GM19467 (cell line): ENCODE measurements around the gene PRDX3.

ENCODE experiments used
- ATAC-seq: cut with Tn5 transposase; IDR thresholded peaks from one replicate; pipeline ENCODE4 v1.9.1; 2021; ENCODE audit warnings: mild to moderate bottlenecking, moderate library complexity; ENCODE audit not compliant: unreplicated experiment

The PRDX3 gene

DNA sequence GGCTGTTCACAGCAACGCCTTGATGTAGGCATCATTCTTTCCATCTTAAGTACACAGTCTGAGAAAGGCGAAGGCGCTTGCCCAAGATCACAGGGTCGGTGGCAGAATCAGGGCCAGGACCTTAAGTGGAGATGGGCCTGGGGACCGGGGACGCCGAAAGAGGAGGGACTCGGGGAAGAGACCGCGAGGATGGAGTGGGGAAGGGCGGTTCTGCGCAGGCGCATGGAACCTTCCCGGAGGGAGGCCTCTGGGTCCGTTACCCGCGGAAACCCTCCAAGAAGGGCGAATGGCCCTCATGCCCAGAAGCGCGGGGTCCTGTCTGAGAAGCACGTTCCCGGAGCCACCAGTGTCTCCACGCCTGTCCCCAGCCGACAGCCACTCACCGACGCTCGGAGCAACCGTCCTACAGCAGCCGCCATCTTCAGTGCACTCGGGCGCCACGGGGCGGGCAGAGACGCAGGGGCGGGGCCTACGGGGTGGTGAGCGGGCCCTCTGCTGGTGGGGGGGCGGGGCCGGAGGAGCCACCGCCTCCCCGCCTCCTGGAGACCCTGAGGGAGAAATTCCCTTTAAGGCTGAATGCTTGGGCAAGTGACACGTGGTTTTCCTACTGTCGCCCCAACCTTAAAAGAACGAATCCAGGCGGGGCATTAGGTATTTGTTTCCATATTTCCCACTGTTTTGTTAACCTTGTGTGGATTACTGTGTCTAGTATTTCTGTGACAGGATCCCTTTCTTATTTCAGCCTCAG is at the start of gene PRDX3:
Gene PRDX3 (minus strand): TSS at position 441 of the 748 bp plus-strand sequence. CDS start 22 bp downstream, at position 419.
- ATAC-seq: peak; percentile 94

DNA sequence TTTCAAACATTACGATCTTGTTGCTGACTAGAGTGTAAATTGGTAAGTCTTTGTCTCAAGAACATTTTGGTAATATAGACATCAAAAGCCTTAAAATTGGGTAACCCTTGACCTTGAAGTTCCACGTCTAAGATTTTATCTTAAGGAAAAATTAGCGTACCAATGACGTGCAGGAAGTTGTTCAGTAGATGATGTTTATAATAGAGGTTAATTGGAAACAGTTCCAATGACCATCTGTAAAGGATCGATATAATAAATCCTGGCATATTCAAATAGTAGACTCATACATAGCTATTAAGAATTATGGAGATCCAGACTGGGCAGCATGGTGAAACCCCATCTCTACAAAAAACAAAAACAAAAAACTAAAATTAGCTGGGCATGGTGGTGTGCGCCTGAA is 49.2 kb upstream of the PRDX3 start:
- no peak for ATAC-seq

DNA sequence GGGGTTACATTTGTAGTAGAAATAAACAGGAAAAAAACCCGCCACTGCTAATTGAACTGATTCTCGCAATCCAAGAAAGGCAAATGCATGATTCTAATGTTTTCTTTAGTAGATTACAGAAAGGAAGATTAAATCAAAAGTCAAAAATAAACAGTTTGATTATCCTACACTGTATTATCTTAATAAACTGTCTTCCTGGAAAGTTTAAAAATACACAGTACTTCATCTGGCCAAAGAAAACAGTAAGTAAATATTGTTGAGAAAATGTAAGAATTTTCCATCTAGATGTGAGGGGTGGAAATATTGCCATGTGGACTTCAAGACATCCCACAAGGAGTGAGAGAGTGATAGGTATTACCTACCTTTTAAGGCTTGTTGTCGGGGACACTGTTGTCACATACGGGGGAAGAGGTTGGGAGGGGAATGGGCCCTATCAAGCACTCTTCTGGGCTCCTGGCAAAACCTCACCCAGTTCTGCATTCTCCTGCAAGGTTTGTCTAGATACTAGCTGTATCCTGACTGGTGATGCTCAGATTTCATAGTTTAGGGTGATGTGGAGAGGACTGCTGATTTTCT is 46.6 kb upstream of the PRDX3 start:
- no peak for ATAC-seq

DNA sequence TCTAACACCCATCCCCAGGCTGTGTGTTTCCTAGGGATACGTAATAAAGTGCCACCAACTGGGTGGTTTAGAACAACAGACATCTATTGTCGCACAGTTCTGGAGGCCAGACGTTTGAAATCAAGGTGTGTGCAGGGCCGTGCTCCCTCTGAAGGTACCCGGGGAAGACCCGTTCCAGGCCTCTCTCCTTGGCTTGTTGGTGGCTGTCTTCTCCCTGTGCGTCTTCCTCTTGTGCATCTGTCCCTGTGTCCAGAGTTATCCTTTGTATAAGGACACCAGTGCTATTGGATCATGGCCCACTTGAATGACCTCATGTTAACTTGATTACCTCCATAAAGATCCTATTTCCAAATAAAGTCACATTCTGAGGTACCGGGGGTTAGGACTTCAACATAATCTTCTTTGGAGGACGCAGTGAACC is 44.4 kb upstream of the PRDX3 start:
- ATAC-seq: no peak

DNA sequence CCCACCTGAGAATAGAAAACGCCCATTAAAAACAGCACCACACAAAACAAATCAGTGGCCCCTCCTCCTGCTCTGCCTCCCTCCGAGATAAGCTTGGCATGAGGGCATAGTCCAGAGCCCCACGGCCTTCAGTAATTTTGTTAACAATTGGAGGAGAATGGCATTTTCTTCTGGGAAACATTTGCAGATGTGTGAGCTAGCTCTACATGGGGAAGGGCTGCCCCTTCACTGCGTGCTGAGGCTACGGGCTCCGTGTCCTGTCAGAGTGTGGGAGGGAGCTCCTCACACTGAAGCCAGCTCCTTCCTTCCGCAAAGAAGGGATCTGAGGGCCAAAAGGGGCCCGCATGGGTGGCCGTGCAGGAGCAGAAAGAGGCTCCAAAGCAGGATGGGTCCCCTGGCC is 43.9 kb upstream of the PRDX3 start:
- no peak for ATAC-seq

DNA sequence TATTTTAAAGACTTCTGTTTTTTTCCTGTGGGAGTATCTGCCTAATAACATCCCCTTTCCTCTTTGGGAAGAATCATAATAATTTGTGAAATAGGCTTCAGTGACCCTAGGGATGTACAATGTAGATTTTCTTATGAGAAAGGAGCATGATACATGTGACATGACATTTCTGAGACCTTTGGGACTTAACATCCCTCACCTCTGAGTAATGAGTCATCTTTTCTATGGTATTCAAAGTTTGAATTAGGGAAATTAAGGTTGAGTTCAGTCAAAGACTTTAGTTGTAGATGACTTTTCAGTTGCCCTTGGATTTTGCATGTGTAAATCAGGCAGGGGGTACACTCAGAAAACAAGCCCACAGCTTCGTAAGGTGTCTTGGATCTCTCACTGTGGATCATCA is 43.1 kb upstream of the PRDX3 start:
- no peak for ATAC-seq

DNA sequence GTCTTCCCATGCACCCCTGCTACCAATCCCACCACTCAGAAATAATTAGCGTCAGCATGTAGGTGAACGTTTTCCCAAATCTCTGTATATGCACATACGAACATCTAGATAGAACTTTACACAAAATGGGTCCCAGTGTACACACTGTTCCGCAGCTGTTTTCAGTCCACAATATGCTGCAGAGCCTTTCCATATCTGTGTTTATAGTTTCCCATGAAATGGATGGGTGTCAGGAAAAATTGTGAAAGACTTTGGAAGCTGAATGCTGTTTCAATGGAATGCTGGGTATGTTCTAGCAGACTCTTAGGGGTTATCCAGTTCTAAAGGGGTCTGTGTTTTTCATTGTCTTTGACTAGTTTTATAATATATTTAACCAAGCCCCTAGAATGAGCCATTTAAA is 42.6 kb upstream of the PRDX3 start:
- ATAC-seq: no peak

DNA sequence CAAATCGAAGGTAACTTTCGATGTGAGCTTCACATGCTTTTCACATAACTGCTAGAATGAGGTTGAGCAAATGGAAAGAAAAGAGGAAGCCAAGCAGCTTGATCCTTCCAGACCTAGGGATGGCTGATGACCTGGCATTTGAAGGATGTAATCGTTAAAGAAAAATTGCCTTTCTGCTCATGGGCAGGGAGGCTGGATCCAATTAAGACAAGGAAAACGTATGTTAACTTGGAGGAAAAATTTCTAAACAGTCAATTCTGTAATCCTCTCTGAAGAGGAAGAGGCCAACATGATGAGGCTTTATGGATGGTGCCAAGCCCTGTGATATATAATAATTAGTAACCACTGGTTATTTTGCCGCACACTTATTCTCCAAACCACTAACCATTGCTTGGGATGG is 41.3 kb upstream of the PRDX3 start:
- ATAC-seq: no peak

DNA sequence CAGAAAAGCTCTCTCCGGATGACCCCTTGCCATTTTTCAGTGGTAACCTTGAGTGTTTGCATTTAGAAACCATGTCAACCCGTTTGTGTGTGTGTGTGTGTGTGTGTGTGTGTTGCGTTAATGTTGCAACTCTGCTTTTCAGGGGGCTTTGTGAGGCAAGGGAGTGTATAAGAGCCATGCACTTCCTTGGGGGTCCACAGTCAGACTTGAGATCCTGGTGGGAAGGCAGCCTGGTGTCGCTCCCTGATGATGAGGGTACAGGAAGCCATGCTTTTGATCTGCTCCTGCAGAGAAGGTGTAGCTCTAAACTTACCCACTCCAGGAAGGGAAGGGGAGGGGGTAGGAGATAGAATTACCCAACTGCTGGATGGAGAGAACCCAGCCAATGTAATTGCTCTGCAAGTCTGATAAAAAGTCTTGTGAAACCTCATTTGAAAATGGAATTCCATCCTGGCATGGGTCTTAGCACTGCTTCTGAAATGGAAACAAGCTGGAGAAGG is 39.4 kb upstream of the PRDX3 start:
- ATAC-seq: no peak

DNA sequence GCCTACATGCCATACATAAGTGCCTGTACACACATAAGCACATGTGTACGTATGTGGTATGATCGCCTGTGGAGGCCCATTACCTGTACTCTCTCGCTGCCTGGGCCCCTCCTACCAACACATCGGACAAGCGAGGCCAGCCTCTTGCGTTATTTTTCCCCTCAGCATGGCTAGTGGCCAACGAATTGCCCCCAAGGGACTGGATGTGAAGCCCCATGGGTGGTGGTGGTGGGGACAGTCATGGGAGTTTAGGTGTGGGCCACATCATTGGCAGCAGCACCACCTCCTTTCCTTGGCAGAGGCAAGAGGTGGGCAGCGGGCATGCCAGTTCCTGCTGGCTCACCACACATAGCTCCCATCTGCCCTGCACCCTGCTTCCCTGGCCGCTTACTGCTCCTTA is 38.8 kb upstream of the PRDX3 start:
- no peak for ATAC-seq

DNA sequence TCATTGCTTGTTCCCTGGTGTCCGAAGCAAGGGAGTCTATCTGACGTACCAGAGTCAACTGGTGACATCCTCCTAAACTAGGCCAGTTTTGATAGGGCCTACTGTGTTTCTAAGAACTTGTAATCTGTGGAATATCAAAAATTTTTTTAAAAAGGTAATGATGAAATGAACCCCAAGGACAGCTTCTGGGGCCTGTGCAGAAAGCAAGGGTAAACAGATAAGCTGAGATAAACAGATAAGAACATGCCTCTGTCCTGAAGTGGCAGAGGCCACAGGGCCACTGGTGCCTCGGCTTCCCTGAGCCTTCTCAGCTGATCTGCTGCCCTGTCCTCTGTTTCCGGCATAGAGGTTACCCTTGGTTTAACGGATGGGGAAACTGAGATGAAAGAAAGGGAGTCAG is 37.5 kb upstream of the PRDX3 start:
- no peak for ATAC-seq

DNA sequence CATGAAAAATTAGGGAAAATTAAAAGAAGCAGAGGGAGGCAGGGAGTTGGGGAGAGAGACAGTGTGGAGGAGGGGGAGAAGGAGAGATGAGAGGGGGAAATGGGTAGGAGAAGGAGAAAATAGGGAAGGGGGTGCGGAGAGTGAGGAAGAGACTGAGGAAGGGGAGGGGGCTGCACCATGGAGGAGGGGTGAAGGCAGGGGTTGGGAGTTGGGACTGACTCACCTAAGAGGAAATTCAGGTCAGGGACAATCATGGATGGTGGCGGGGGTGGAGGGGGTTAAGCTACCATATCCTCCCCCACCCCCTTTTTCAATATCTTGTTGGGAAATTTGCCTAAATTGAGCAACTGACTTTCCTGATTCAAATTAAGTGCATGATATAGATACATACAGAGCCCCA is 36.8 kb upstream of the PRDX3 start:
- ATAC-seq: no peak

DNA sequence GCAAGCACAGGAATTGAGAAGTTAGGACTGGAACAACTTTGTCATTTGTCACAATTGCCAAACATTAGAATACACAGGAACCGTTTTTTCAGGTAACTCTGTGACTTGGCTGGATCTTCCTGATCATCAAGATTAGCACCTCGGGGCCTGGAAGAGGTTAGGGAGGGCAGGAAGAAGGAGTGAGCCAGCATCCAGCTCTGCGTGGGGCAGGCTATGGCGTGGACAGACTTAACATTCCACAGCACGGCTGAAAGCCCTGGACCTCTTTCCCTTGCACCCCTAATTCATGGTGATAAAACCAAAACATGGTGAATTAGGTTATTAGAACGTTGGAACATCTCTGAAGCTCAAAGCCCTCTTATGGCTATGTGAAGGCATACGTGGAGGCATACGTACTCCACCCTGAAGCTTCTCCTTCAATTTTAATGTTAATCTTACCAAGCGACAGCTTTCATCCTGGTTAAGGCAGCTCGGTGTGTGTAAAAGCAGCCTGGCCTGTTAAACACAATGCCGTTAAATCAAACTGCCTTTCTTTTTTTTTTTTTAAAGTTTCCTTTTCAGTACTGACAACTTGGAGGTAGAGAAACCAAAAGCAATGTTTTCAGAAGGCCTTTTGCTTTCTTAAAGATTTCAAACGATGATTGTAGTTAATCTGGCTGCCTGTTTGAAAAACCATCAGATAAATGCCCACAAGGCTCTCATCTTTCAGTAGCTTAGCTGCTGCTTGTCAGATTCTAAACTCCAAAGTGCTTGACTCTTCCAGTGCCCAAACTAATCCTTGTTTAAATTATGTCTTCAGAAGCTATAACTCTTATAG is 33.2 kb upstream of the PRDX3 start:
- no peak for ATAC-seq

DNA sequence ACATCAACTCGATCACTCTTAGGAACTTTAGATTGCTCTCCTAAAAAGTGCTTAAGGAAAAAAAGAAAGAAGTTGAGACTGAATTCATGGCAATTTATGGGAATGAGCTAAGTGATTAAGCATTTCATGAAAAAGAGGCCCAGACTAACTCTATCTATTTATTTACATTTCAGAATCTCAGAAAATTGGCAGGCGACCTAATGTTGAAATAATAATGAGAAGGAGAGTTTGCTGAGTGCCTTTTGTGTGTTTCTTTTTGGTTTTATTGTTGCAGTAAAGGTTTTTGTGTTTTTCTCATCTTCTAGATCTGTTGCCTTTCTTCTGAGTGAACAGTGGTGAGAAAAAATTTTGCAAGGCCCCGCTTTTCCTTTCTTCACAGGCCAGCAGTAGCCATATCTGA is 32.6 kb upstream of the PRDX3 start:
- no peak for ATAC-seq

DNA sequence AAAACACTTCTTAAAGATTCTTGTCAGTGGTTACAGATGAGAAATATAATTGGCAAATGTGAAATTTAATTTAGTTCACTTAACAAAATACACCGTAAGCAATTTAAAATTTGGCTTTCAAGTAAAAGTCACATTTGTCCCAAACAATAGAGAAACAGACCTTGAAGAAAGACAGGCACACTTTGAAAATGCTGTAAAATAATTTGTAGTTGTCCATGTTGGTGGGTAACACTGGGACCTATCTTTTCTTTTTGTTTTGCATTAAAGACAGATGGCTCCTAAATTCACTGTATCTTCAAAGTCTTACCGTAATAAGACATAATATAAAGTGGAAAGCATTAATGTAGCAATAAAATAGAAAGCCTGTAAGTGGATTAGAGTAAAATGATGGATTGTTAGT is 32.0 kb upstream of the PRDX3 start:
- no peak for ATAC-seq

DNA sequence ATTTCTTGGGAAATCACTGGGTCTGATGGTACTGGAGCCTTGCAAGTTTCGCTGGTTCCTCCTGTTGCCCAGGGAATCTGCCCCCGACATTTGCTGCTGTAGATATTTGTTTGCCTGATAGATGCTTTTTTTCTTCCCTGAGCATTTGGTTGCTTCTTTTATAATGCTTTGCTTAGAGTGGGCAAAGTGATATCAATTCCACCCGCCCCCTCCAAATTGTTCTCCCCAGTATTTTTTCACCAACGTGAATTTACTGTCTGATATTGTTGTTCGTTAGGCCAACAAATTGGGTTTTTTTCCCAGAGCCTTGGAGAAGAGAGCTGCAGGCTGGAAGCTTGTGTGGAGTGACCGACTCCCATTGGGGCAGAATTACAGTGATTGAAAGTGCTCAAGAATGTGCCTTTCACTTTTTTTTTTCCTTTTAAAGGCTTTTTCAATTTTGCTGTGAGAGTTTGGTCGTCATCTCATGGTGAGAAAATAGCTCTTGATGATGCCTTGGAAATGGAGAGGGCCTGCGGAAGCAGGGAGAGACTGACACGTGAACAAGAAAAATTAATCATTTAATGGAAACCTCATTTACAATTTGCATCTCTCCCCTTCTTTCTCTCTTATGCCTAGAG is 31.2 kb upstream of the PRDX3 start:
- ATAC-seq: no peak

DNA sequence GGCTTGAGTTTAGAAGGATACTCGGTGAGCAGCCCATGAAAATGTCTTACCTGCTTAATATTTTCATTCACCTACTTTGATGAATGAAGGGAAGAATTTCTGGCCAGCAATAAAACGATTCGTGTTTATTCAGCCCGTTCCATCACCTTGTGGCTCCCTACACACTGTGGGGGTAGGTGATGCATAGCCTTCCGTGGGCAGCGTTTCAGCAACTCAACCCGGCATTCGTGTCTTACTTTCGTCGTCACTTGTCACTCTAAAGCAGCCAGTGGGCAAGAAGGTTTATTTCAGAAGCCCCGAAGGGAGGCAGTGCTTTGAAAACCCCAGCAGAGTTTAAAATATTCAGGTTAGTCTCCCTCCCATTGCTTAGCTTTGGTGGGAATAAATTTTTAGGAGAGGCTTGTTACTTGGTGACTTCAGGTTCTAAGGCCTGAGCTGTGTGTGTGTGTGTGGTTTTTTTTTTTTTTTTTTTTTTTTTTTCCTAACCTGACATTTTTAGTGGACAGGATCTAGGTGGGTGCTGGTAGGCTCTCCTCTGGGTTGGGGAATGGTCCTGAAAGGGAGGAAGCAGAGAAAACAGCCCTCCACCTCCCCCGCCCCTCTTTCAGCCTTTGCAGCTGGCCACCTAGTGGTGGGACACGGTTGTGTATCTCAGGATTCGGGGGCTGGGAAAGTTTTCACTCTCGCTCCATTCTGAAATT is 30.6 kb upstream of the PRDX3 start:
- ATAC-seq: no peak

DNA sequence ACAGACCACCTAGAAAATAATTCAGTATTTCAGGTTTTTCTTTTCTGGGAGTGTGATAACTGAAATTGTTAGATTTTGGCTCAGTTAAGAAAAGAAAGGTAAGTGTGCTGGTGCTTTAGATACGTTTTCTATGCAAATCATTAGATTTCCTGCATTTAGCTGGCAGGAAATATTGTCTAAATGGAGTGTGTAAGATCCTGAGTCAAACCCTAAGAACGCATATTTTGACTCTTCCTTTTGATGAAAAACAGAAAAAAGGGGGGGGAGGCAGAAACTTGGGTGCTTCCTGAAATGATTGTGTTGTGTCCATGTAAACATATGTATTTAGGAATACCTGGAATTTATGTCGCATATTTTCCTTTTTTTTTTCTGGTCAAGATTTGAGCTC is 29.9 kb upstream of the PRDX3 start:
- ATAC-seq: no peak

DNA sequence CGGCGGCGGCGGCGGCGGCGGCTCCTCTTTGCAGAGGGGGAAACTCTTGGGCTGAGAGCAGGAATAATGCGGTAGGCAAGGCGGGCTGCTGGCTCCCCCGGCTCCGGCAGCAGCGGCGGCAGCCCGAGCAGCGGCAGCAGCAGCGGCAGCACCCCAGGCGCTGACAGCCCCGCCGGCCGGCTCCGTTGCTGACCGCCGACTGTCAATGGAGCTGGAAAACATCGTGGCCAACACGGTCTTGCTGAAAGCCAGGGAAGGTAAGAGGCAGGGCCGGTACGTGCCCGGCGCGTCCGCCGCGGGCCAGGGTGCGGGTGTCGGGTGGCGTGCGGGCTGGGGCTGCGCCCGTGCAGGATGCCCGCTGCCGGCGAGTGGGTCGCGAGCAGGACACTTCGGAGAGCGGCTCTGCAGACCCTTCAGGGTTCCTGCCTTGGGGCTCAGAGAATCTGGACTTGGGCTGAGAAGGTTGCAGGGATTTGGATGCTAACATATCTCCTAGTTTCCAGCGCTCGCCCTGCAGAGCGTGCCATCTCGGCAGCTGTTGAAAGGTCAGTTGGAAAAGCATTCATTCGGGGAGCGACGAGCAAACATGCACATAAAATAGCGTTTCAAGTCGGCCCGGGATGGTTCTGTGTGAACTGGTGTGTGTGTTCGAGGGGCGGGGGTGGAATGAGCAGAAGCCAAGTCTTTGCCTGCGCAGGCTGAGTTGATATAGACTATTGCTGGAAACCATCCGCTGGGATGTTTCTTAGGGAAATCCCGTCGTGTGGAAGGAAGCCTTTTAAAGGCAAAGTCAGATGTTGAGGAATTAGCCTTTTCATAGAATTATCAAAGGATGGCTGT is 29.3 kb upstream of the PRDX3 start:
- peak; percentile 2 for ATAC-seq

DNA sequence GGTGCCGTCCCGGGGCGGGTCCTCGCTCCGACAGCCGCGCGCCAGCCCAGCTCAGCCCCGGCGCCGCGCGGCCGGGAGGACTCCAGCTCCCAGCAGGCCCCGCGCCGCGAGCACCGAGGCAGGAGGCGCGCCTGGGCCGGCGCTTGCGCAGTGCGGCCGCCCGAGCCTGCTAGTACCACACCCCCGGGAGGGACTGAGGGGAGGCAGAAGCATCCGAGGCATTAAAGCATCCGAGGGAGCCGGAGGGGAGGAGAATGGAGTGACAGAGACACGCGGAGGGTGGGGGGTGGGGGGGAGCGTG is 28.7 kb upstream of the PRDX3 start, which contains the start of gene GRK5:
Gene GRK5 (plus strand): TSS at position 206 of the 301 bp plus-strand sequence. CDS start 347 bp downstream, outside the sequence.
- peak; percentile 76 for ATAC-seq
